ENCODE measurements around the gene MYO18A. TPM values are rescaled to one million over a fixed set of nuclear protein-coding genes. Genes with fewer than 3 reads are reported as not detected.

Gene MYO18A
- total and polyA plus RNA-seq, 2 of the 4 experiments (the other 2 are of a cell fraction) = 22.4 to 39.1 TPM

DNA sequence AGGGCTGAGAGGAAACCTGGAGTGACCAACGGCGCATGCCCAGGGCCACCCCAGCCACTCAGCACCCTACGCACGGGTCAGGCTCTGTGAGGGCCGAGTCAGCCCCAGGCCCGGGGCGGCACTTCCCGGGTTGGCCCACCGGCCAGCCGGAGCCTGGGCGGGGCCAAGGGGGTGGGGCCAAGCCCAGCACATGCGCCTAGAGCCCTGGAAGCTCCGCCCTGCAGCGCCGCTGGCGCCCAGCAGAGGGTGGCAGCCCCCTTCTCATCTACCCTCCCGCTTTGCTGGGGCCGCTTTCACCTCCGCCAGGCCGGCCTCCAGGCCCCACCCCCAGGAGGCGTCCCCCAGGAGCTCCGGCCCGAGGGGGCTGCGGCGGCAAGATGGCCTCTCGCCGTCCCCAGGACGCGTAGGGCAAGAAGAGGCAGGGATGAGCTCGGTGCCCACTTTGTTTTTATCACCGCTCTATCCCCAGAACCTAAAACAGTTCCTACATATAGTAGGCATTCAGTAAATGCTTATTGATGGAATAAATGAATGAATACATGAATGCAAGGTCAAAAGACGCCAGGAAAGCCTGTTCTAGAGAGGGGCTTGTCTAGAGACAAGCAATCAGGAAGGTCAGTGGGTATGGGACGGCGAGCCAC lies 31.3 kb downstream of the MYO18A start (continued):
- TF ChIP-seq NFE2L2 (IDR thresholded peaks at IDR 0.05; ENCODE audit: low read depth, low read length) = no peak; the same call in 1 of the 2 replicates
- no peak for TF ChIP-seq BHLHE40 (IDR thresholded peaks at IDR 0.05; ENCODE audit: low read depth, low read length)
- no peak for TF ChIP-seq FOS (IDR thresholded peaks at IDR 0.05; ENCODE audit: low read depth, low read length)

DNA sequence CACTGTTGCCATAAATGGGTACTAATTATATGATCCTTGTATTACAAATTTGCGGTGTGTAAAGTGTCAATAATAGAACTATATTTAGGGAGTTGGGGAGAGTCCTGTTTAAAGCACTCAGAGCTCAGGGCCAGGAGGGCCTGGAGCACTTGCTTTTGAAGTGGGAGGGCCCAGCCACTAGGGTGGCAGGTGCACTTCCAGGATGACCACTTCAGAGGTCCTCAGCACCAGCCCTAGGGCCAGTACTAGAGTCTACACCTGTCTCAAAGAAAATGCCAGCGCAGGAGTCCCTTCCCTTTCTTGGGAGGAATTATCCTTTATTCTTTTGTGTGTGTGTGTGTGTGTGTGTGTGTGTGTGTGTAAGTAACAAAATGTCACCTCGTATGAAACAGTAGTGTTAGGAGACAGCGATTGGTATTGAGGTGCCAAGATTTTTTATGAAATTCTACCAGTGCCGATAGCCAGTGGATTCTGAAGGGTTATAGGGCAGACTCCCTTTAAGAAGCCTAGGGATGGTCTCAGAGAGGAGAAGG lies 31.9 kb downstream of the MYO18A start:
- H3K36me3 ChIP-seq (ENCODE audit: control insufficient read depth, insufficient read depth, low read length) = no peaks in the 10 kb centered on the region
- ChIA-PET CTCF (interaction anchor here (0.9 to 6.1 kb wide), 18 partner anchors 8 to 222 kb away, joined by 3 to 56 read pairs (median 5); partner anchors contain the start of gene MYO18A), POLR2A (ENCODE audit: unreplicated experiment) (interaction anchor here (1.0 to 1.1 kb wide), 2 partner anchors 32 to 146 kb away, joined by 4 to 5 read pairs; partner anchors contain the start of genes MYO18A and NUFIP2)
- no peaks in the 10 kb centered on the region for H3K27me3 ChIP-seq (ENCODE audit: control insufficient read depth, insufficient read depth, low read length)
- H3K4me2 ChIP-seq (ENCODE audit: low read depth, low read length) = peak overlapping the region; percentile 78
- H4K91ac ChIP-seq (ENCODE audit: insufficient read depth, low read depth, low read length) = peak overlapping the region; percentile 55
- H3K4ac ChIP-seq (ENCODE audit: low read depth, low read length) = peak overlapping the region; percentile 82
- H2AFZ ChIP-seq (replicated peaks; ENCODE audit: low read length, poor library complexity) = peak overlapping the region; percentile 91
- no peak overlapping the region; the same call in 1 of the 2 replicates for H3K56ac ChIP-seq (ENCODE audit: extremely low read depth, insufficient read depth, low read length)
- H3K9me1 ChIP-seq (ENCODE audit: insufficient read depth, low read length) = peaks cover 21% of the 10 kb centered on the region
- H3K4me1 ChIP-seq (ENCODE audit: control insufficient read depth, insufficient read depth, low read length) = peaks cover 17% of the 10 kb centered on the region
- H3K79me1 ChIP-seq (ENCODE audit: low read depth in 1 of 2, low read length in 2 of 2) = peaks cover 29 to 84% of the 10 kb centered on the region in 2 experiments
- BruUV-seq (replicated peaks) = no TSS peak
- H4K5ac ChIP-seq (ENCODE audit: low read depth, low read length) = peak overlapping the region; percentile 45
- H3K18ac ChIP-seq (ENCODE audit: low read depth, low read length) = no peak overlapping the region; the same call in 1 of the 2 replicates
- peak overlapping the region; percentile 29 for H2AK5ac ChIP-seq (ENCODE audit: low read depth, low read length)
- peak overlapping the region; percentile 38 for H3K14ac ChIP-seq (replicated peaks; ENCODE audit: low read depth, low read length)
- H3K23ac ChIP-seq (ENCODE audit: low read depth, low read length) = peak overlapping the region; percentile 4; the same call in 1 of the 2 replicates
- peak overlapping the region; percentile 47 for H3K9ac ChIP-seq (ENCODE audit: low read depth, low read length)
- H3K4me3 ChIP-seq (ENCODE audit: insufficient read depth, low read depth, low read length) = peak overlapping the region; percentile 20; the same call in 1 of the 2 replicates
- peak overlapping the region; percentile 65 for H2BK5ac ChIP-seq (ENCODE audit: low read depth, low read length, poor library complexity, severe bottlenecking)
- intact Hi-C loops (cut with micrococcal nuclease) (loop anchor here (5.0 to 10.0 kb wide), 2 partner anchors 219 to 416 kb away; partner anchors contain the start of genes ABHD15 and TP53I13), in situ Hi-C loops (cut with MboI; ENCODE audit: low sequenced_read_pairs) (loop anchor here (5.0 kb wide), 2 partner anchors 69 to 139 kb away; no protein-coding TSS in a partner anchor), dilution Hi-C loops (cut with HindIII; ENCODE audit: low sequenced_read_pairs, unreplicated experiment) (no loop called here)
- no peak for ATAC-seq (ENCODE audit: low read depth)
- peak overlapping the region; percentile 51; the same call in 2 of the 3 replicates for H2BK15ac ChIP-seq (ENCODE audit: low read depth, low read length)
- DNase-seq = no peak
- H3K27ac ChIP-seq (ENCODE audit: insufficient read depth, low read length) = peak overlapping the region; percentile 31
- peak overlapping the region; percentile 77 for H2AK9ac ChIP-seq (replicated peaks; ENCODE audit: low read depth, low read length, poor library complexity)
- no peak overlapping the region for H2BK20ac ChIP-seq (ENCODE audit: low read depth, low read length)
- H4K20me1 ChIP-seq (ENCODE audit: insufficient read depth, low read length) = no peaks in the 10 kb centered on the region
- peak overlapping the region; percentile 91 to 95 for H4K8ac ChIP-seq (ENCODE audit: low read depth in 2 of 2, low read length in 2 of 2)
- no peaks in the 10 kb centered on the region for H3K9me3 ChIP-seq (ENCODE audit: control insufficient read depth, insufficient read depth, low read length)
- peak overlapping the region; percentile 12; the same call in 1 of the 2 replicates for H2BK120ac ChIP-seq (ENCODE audit: low read depth, low read length)
- WGBS, 2 experiments (ENCODE audit: extremely low coverage in 2 of 2, insufficient read length in 1 of 2) = 10% methylated on average over 2 of the region's 5 CpGs; no CpG with 5 or more reads in 1 of the 2 experiments
- TF ChIP-seq MAZ (IDR thresholded peaks at IDR 0.05; ENCODE audit: borderline replicate concordance, low read depth, low read length) (no peak), FOS (IDR thresholded peaks at IDR 0.05; ENCODE audit: low read depth, low read length) (no peak), RAD21 (IDR thresholded peaks at IDR 0.05; ENCODE audit: low read length) (no peak), SMC3 (IDR thresholded peaks at IDR 0.05; ENCODE audit: low read depth, low read length) (no peak), MXI1 (IDR thresholded peaks at IDR 0.05; ENCODE audit: borderline replicate concordance, low read depth, low read length) (no peak), CEBPB (IDR thresholded peaks at IDR 0.05; ENCODE audit: low read depth, low read length) (no peak), RFX5 (IDR thresholded peaks at IDR 0.05; ENCODE audit: low read depth, low read length) (no peak), CHD1 (IDR thresholded peaks at IDR 0.05; ENCODE audit: low read depth, low read length) (no peak), NFE2L2 (IDR thresholded peaks at IDR 0.05; ENCODE audit: low read depth, low read length) (no peak)
- TF ChIP-seq, protein P1, sequence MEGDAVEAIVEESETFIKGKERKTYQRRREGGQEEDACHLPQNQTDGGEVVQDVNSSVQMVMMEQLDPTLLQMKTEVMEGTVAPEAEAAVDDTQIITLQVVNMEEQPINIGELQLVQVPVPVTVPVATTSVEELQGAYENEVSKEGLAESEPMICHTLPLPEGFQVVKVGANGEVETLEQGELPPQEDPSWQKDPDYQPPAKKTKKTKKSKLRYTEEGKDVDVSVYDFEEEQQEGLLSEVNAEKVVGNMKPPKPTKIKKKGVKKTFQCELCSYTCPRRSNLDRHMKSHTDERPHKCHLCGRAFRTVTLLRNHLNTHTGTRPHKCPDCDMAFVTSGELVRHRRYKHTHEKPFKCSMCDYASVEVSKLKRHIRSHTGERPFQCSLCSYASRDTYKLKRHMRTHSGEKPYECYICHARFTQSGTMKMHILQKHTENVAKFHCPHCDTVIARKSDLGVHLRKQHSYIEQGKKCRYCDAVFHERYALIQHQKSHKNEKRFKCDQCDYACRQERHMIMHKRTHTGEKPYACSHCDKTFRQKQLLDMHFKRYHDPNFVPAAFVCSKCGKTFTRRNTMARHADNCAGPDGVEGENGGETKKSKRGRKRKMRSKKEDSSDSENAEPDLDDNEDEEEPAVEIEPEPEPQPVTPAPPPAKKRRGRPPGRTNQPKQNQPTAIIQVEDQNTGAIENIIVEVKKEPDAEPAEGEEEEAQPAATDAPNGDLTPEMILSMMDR (conservative IDR thresholded peaks at IDR 0.05; ENCODE audit: low read depth, low read length) = no peak
- TF ChIP-seq, protein P2, sequence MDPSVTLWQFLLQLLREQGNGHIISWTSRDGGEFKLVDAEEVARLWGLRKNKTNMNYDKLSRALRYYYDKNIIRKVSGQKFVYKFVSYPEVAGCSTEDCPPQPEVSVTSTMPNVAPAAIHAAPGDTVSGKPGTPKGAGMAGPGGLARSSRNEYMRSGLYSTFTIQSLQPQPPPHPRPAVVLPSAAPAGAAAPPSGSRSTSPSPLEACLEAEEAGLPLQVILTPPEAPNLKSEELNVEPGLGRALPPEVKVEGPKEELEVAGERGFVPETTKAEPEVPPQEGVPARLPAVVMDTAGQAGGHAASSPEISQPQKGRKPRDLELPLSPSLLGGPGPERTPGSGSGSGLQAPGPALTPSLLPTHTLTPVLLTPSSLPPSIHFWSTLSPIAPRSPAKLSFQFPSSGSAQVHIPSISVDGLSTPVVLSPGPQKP (IDR thresholded peaks at IDR 0.05; ENCODE audit: borderline replicate concordance, low read depth, low read length) = no peak

Data from IMR-90 (cell line).